Measurements from ENCODE around the gene SCIN.

The SCIN gene

GRCh38 chr7:12694817-12695216 is 124.3 kb downstream of the SCIN start:
- DNase-seq (ENCODE audit: low read depth), result no peak

DNA sequence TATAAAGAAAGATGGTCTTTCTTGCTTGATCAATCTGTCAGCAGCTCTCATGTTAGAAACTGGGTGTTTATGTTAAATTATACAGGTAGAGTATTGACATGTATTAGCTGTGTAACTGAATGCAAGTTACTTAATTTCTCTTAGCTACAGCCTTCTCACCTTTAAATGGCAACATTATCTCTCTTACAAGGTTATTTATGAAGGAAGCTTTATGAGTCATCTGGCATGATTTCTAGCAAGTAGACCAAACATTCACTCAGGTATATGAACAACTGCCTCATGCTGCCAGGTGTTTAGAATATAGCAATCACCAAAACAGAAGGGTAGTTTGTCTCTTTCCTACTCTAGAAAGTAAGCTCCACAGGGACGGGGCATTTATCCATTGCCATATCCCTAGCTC is 125.4 kb downstream of the SCIN start:
- H3K4me3 ChIP-seq (ENCODE audit: low read depth, low read length), result no peak overlapping the region
- TF ChIP-seq CTCF (conservative IDR thresholded peaks at IDR 0.05; ENCODE audit: low read depth, low read length), result no peak
- DNase-seq (ENCODE audit: low read depth), result no peak

More at GRCh38 chr7:12694817-12695216, 124.3 kb downstream of the SCIN start:
- no peak for TF ChIP-seq CTCF (conservative IDR thresholded peaks at IDR 0.05; ENCODE audit: low read depth, low read length)
- no peak overlapping the region for H3K4me3 ChIP-seq (ENCODE audit: low read depth, low read length)

- TF ChIP-seq CTCF (conservative IDR thresholded peaks at IDR 0.05; ENCODE audit: low read depth, low read length), result no peak
- no peak overlapping the region for H3K4me3 ChIP-seq (ENCODE audit: low read depth, low read length)
- DNase-seq (ENCODE audit: low read depth), result no peak
Measured at GRCh38 chr7:12699299-12699698, 128.8 kb downstream of the SCIN start.

GRCh38 chr7:12701433-12701832 is 130.9 kb downstream of the SCIN start:
- H3K4me3 ChIP-seq (ENCODE audit: low read depth, low read length), result no peak overlapping the region
- DNase-seq (ENCODE audit: low read depth), result peak; percentile 32
- TF ChIP-seq CTCF (conservative IDR thresholded peaks at IDR 0.05; ENCODE audit: low read depth, low read length), result no peak

DNA sequence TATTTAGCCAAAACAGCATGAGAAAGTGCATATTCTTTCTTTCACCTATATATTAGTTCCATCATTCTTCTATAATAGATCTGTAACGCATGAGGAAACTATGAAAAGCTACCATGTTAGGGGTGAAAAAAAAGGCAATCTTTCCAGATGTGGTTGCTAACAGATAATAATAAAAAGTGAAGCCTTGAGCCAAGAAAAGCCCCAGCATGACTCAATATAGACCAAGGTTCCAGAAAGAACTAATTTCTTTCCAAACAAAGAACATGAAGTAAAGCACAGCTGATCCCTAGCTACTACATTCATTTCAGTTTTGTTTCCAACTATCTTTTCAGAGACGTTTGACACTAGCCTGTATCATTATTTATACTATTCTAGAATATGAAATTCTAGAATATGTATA is 133.4 kb downstream of the SCIN start:
- no peak for TF ChIP-seq CTCF (conservative IDR thresholded peaks at IDR 0.05; ENCODE audit: low read depth, low read length)
- no peak overlapping the region for H3K4me3 ChIP-seq (ENCODE audit: low read depth, low read length)
- peak; percentile 65 for DNase-seq (ENCODE audit: low read depth)

DNA sequence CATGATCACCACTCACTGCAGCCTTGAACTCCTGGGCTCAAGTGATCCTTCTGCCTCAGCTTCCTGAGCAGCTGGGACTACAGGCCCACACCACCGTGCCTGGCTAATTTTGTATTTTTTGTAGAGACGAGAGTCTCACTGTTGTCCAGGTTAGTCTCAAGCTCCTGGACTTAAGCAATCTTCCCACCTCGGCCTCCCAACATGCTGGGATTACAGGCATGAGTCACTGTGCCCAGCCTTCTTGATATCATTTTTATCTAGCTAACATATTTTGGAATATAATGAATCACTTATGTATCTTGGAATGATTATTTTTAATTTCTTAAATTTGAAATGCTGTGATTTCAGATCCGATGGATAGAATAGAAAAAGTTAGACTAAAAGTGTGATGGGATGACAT is 135.4 kb downstream of the SCIN start:
- no peak for TF ChIP-seq CTCF (conservative IDR thresholded peaks at IDR 0.05; ENCODE audit: low read depth, low read length)
- DNase-seq (ENCODE audit: low read depth), result no peak

GRCh38 chr7:12706900-12707536 is 136.5 kb downstream of the SCIN start:
- TF ChIP-seq CTCF (conservative IDR thresholded peaks at IDR 0.05; ENCODE audit: low read depth, low read length), result no peak
- H3K4me3 ChIP-seq (ENCODE audit: low read depth, low read length), result no peak overlapping the region
- DNase-seq (ENCODE audit: low read depth), result peak; percentile 69

More for the DNA sequence above, 135.4 kb downstream of the SCIN start:
- H3K4me3 ChIP-seq (ENCODE audit: low read depth, low read length), result no peak overlapping the region
